MM.1S (cell line): ENCODE measurements around the gene SNX20.

Experiments used
- DNase-seq: peaks from one replicate; pipeline ENCODE4 v3.0.0-alpha.2; 2015
- H2AFZ ChIP-seq: fragments of 300-600 bp; sonication (generic); 2 replicates; pipeline ENCODE4 v1.6.0; 2016; ENCODE audit warnings: antibody characterized with exemption, low read length
- H3F3A ChIP-seq: fragments of 300-600 bp; sonication (generic); 2 replicates; pipeline ENCODE4 v1.6.1; 2016; ENCODE audit warnings: mild to moderate bottlenecking, antibody characterized with exemption, low read length, moderate library complexity, mixed read lengths; ENCODE audit not compliant: insufficient read depth
- H3K27ac ChIP-seq: fragments of 300-600 bp; sonication (generic); 2 replicates; pipeline ENCODE4 v1.5.1; 2016; ENCODE audit warnings: mild to moderate bottlenecking, low read length
- H3K27me3 ChIP-seq: fragments of 300-600 bp; sonication (generic); replicated peaks from 2 replicates; pipeline ENCODE4 v1.6.0; 2016; ENCODE audit warnings: low read length; ENCODE audit not compliant: insufficient read depth
- H3K36me3 ChIP-seq: fragments of 300-600 bp; sonication (generic); replicated peaks from 2 replicates; pipeline ENCODE4 v1.6.1; 2016; ENCODE audit warnings: mild to moderate bottlenecking, low read length, mixed read lengths; ENCODE audit not compliant: insufficient read depth
- H3K4me1 ChIP-seq: fragments of 300-600 bp; sonication (generic); 2 replicates; pipeline ENCODE4 v1.6.1; 2016; ENCODE audit warnings: low read length, mixed read lengths
- H3K4me2 ChIP-seq: fragments of 300-600 bp; sonication (generic); 2 replicates; pipeline ENCODE4 v1.6.0; 2016; ENCODE audit warnings: low read depth, low read length
- H3K4me3 ChIP-seq: fragments of 300-600 bp; sonication (generic); 2 replicates; pipeline ENCODE4 v1.5.1; 2016; ENCODE audit warnings: low read length, mixed read lengths
- H3K79me2 ChIP-seq: fragments of 300-600 bp; sonication (generic); 2 replicates; pipeline ENCODE4 v1.6.1; 2016; ENCODE audit warnings: mixed run types, low read length, mixed read lengths
- H3K9ac ChIP-seq: fragments of 300-600 bp; sonication (generic); 2 replicates; pipeline ENCODE4 v1.6.1; 2016; ENCODE audit warnings: low read length, mixed read lengths
- H3K9me2 ChIP-seq: fragments of 300-600 bp; sonication (generic); replicated peaks from 2 replicates; pipeline ENCODE4 v1.6.1; 2016; ENCODE audit warnings: mild to moderate bottlenecking, low read length, mixed read lengths; ENCODE audit not compliant: insufficient read depth
- H3K9me3 ChIP-seq: fragments of 300-600 bp; sonication (generic); replicated peaks from 2 replicates; pipeline ENCODE4 v1.6.1; 2016; ENCODE audit warnings: mild to moderate bottlenecking, low read length, mixed read lengths; ENCODE audit not compliant: insufficient read depth
- H4K20me1 ChIP-seq: fragments of 300-600 bp; sonication (generic); 2 replicates; pipeline ENCODE4 v1.6.1; 2016; ENCODE audit warnings: mild to moderate bottlenecking, low read length, moderate library complexity, mixed read lengths; ENCODE audit not compliant: insufficient read depth
- EZH2 ChIP-seq: fragments of 300-600 bp; sonication (generic); optimal IDR thresholded peaks from 2 replicates; pipeline ENCODE3; 2017; ENCODE audit warnings: low read depth, mild to moderate bottlenecking, antibody characterized with exemption, low read length, mixed read lengths
- EZH2phosphoT487 ChIP-seq: fragments of 300-600 bp; sonication (generic); IDR thresholded peaks from 2 replicates; pipeline ENCODE4 v1.6.1; 2018; ENCODE audit warnings: antibody characterized with exemption, low read length
- TF ChIP-seq, protein P1 (sequence below): fragments of 300-600 bp; sonication (generic); IDR thresholded peaks from 2 replicates; pipeline ENCODE4 v1.5.1; 2016; ENCODE audit warnings: antibody characterized with exemption, low read length, mixed read lengths

The SNX20 gene

DNA sequence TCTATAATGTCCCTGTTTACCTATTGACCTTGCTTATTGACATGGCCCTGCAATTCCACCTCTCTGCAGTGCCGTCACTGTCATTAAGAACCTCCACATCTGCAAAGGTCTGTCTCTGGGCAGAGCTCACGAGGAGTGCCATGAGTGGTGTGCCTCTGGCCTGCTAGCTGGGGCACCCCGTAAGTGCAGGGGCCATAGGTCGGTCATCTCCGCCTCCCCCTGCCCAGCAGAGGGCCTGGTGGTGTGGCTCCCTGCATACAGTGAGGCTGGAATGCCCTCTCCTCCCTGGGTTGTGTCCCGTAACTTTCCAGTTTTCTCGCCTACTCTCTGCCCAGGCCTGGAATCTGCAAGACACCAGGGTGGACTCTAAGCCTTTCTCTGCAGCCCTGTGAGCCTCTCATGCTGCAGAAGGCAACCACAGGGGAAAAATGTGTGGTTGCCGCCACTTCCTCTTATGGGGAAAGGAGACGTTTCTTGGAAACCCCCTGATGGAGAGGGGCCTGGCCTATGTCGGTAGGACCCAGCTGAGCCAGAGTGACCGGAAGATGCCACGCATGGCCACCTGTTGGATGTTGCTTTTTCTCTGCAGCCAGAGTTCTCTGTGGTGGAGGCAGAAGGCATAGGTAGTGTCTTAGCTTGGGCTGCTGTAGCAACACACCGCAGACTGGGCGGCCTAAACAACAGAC, 2.7 kb upstream of the SNX20 start:
- Histone ChIP-seq H3F3A (peaks cover 41% of the 10 kb centered on the region), H3K27me3 (no peaks in the 10 kb centered on the region), H4K20me1 (no peaks in the 10 kb centered on the region), H3K27ac (peak overlapping the region; percentile 96), H3K9me3 (no peaks in the 10 kb centered on the region), H2AFZ (peak overlapping the region; percentile 24), H3K36me3 (no peaks in the 10 kb centered on the region), H3K9me2 (no peaks in the 10 kb centered on the region), H3K4me2 (peak overlapping the region; percentile 33; the same call in 1 of the 2 replicates), H3K9ac (no peak overlapping the region), H3K79me2 (peaks cover 28% of the 10 kb centered on the region), H3K4me3 (no peak overlapping the region), H3K4me1 (peaks cover 76% of the 10 kb centered on the region)
- DNase-seq = peak; percentile 88
- TF ChIP-seq, protein P1, sequence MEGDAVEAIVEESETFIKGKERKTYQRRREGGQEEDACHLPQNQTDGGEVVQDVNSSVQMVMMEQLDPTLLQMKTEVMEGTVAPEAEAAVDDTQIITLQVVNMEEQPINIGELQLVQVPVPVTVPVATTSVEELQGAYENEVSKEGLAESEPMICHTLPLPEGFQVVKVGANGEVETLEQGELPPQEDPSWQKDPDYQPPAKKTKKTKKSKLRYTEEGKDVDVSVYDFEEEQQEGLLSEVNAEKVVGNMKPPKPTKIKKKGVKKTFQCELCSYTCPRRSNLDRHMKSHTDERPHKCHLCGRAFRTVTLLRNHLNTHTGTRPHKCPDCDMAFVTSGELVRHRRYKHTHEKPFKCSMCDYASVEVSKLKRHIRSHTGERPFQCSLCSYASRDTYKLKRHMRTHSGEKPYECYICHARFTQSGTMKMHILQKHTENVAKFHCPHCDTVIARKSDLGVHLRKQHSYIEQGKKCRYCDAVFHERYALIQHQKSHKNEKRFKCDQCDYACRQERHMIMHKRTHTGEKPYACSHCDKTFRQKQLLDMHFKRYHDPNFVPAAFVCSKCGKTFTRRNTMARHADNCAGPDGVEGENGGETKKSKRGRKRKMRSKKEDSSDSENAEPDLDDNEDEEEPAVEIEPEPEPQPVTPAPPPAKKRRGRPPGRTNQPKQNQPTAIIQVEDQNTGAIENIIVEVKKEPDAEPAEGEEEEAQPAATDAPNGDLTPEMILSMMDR = 0 out of 2 replicates have a peak, but pooled peaks have one; percentile 2
- TF ChIP-seq EZH2 = no peak

DNA sequence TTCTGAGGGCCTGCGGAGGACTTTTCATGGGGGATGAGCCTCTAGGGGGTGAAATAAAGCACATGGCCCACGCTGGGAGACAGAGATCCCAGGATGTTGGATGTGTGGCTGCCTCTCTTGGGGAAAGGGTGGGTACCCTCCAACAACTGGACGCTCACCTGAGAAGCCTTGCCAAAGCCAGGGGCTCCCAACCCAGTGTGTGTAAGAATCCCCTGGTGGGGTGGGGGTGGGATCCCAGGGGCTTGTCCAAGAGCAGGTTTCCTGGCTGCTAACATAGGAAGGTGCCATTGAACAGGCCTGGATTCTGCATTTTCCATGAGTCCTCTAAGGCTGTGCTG, 587 bp downstream of the SNX20 start:
- Histone ChIP-seq H3F3A (peaks cover 25% of the 10 kb centered on the region), H3K9me2 (no peaks in the 10 kb centered on the region), H3K79me2 (peaks cover 35% of the 10 kb centered on the region), H3K27me3 (no peaks in the 10 kb centered on the region), H3K4me3 (peak overlapping the region; percentile 68), H3K27ac (peak overlapping the region; percentile 50; the same call in 1 of the 2 replicates), H2AFZ (no peak overlapping the region), H4K20me1 (no peaks in the 10 kb centered on the region), H3K9ac (peak overlapping the region; percentile 62), H3K4me1 (peaks cover 43% of the 10 kb centered on the region), H3K4me2 (peak overlapping the region; percentile 85), H3K9me3 (no peaks in the 10 kb centered on the region), H3K36me3 (0 out of 2 replicates have a peak, but pooled peaks cover 4% of the 10 kb centered on the region)
- TF ChIP-seq EZH2phosphoT487 (no peak), EZH2 (no peak)
- TF ChIP-seq, protein P1 = no peak
- DNase-seq = no peak

DNA sequence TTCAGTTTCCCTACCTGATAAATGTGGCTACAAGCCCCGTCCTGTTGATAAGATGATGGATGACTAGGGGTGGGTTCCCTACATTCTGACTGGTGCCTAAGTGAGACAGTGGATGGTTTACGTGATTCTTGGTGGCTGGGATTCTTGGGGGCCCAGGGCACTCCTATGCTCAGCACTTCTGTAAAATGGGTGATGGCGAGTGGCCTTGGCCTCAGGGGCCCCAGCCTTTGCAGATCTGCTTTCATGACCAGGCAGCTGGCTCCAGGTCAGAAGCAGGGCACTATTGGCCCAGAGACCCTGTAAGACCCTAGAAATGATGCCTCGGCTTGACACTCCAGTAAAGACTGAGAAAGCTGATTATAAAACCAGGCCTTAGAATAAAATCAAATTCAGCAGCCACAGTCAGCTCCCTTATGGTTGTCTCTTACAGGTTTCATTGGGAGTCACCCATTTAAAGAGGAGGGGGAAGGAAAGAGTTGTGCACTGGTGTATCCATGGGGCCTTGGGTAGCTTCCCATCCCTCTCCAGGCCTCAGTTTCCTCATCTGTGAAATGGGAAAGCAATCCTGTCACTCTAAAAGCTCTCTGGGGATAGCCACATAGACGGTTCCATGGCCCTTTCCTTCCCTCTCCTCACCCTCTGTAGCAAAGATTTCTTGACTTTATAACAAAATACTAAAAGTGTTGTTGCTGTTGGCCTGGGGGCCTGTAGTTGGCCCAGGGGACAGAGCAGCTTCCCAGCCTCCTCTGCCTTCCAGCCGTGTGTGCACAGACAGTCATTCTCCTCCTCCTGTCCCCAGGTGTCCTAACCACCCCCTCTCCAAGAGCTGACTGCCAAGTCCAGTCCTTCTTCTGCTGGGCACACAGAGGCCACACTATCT, 1.2 kb downstream of the SNX20 start:
- Histone ChIP-seq H3K9ac (peak overlapping the region; percentile 62; the same call in 1 of the 2 replicates), H3K9me2 (no peaks in the 10 kb centered on the region), H3K4me1 (peaks cover 37% of the 10 kb centered on the region), H3K4me2 (peak overlapping the region; percentile 85), H3K27me3 (no peaks in the 10 kb centered on the region), H3F3A (peaks cover 19% of the 10 kb centered on the region), H3K79me2 (peaks cover 35% of the 10 kb centered on the region), H4K20me1 (no peaks in the 10 kb centered on the region), H3K9me3 (no peaks in the 10 kb centered on the region), H2AFZ (no peak overlapping the region), H3K4me3 (peak overlapping the region; percentile 68), H3K36me3 (peaks cover 7% of the 10 kb centered on the region), H3K27ac (no peak overlapping the region)
- no peak for DNase-seq
- TF ChIP-seq EZH2phosphoT487 (no peak), EZH2 (no peak)
- TF ChIP-seq, protein P1 = no peak
